Measurements from ENCODE around the gene SPEF1. TPM values are rescaled to one million over a fixed set of nuclear protein-coding genes. Genes with fewer than 3 reads are reported as not detected.

Gene SPEF1
- total and polyA plus RNA-seq, 2 of the 13 experiments (the other 11 are each of a cell fraction or from before 2014, with no cell fraction given): 0.11 to 0.27 TPM

- TF ChIP-seq ARID3A (IDR thresholded peaks at IDR 0.05; ENCODE audit: low read depth, low read length): peak; percentile 37; the same call in 1 of the 2 replicates
- TF ChIP-seq HOXA3 (CRISPR knock-in tag; IDR thresholded peaks at IDR 0.05): peak; percentile 84
- TF ChIP-seq PHB2 (IDR thresholded peaks at IDR 0.05; ENCODE audit: partially characterized antibody): no peak
- no peak for TF ChIP-seq ZNF780A (CRISPR knock-in tag; IDR thresholded peaks at IDR 0.05)
- TF ChIP-seq CCAR2 (optimal IDR thresholded peaks at IDR 0.05; ENCODE audit: low read depth, low read length): no peak
- peak; percentile 64 for TF ChIP-seq RBFOX2 (IDR thresholded peaks at IDR 0.05; ENCODE audit: low read depth, low read length)
- peak; percentile 16 for TF ChIP-seq ZNF18 (CRISPR knock-in tag; IDR thresholded peaks at IDR 0.05; ENCODE audit: insufficient replicate concordance)
- TF ChIP-seq HOXD1 (CRISPR knock-in tag; IDR thresholded peaks at IDR 0.05): no peak
- TF ChIP-seq AHR (CRISPR knock-in tag; IDR thresholded peaks at IDR 0.05): peak; percentile 88; the same call in 1 of the 2 replicates
- TF ChIP-seq AGO2 (optimal IDR thresholded peaks at IDR 0.05; ENCODE audit: low read depth, low read length): peak; percentile 51
- TF ChIP-seq SCMH1 (CRISPR knock-in tag; IDR thresholded peaks at IDR 0.05; ENCODE audit: borderline replicate concordance): no peak
- TF ChIP-seq AKAP8 (CRISPR knock-in tag; IDR thresholded peaks at IDR 0.05): no peak
- TF ChIP-seq, protein P1, sequence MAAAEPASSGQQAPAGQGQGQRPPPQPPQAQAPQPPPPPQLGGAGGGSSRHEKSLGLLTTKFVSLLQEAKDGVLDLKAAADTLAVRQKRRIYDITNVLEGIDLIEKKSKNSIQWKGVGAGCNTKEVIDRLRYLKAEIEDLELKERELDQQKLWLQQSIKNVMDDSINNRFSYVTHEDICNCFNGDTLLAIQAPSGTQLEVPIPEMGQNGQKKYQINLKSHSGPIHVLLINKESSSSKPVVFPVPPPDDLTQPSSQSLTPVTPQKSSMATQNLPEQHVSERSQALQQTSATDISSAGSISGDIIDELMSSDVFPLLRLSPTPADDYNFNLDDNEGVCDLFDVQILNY (CRISPR knock-in tag; conservative IDR thresholded peaks at IDR 0.05): peak; percentile 93
- peak; percentile 67; the same call in 1 of the 2 replicates for TF ChIP-seq ZBTB39 (CRISPR knock-in tag; IDR thresholded peaks at IDR 0.05)
- TF ChIP-seq, protein P2, sequence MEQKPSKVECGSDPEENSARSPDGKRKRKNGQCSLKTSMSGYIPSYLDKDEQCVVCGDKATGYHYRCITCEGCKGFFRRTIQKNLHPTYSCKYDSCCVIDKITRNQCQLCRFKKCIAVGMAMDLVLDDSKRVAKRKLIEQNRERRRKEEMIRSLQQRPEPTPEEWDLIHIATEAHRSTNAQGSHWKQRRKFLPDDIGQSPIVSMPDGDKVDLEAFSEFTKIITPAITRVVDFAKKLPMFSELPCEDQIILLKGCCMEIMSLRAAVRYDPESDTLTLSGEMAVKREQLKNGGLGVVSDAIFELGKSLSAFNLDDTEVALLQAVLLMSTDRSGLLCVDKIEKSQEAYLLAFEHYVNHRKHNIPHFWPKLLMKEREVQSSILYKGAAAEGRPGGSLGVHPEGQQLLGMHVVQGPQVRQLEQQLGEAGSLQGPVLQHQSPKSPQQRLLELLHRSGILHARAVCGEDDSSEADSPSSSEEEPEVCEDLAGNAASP (CRISPR knock-in tag; IDR thresholded peaks at IDR 0.05; ENCODE audit: borderline replicate concordance): no peak
- TF ChIP-seq FOXO1 (CRISPR knock-in tag; IDR thresholded peaks at IDR 0.05): no peak
- no peak; the same call in 1 of the 2 replicates for TF ChIP-seq SNAI1 (CRISPR knock-in tag; IDR thresholded peaks at IDR 0.05; ENCODE audit: borderline replicate concordance)
- no peak; the same call in 1 of the 2 replicates for TF ChIP-seq ZNF83 (CRISPR knock-in tag; IDR thresholded peaks at IDR 0.05; ENCODE audit: borderline replicate concordance)
- no peak for TF ChIP-seq SKI (IDR thresholded peaks at IDR 0.05; ENCODE audit: partially characterized antibody)
Observed at GRCh38 chr20:3795511-3796468, 14.5 kb upstream of the SPEF1 start, which contains the start of gene CDC25B (continued).
